HepG2 (cell line): ENCODE measurements around the gene IGF2BP3. TPM values are rescaled to one million over a fixed set of nuclear protein-coding genes. Genes with fewer than 3 reads are reported as not detected.

Experiments
- AGO2 ChIP-seq: fragments of 200-400 bp; formaldehyde crosslinking; optimal IDR thresholded peaks from 2 replicates; pipeline ENCODE3; 2017; ENCODE audit warnings: mild to moderate bottlenecking, low read depth, low read length, moderate library complexity
- ASH2L ChIP-seq: fragments of 300-600, 200-600 bp; sonication (generic); IDR thresholded peaks from 2 replicates; pipeline ENCODE4 v1.7.0; 2017; ENCODE audit warnings: low read depth, mild to moderate bottlenecking, moderate library complexity, mixed read lengths, low read length; ENCODE audit not compliant: insufficient read length
- BHLHE40 ChIP-seq: IDR thresholded peaks from 2 replicates; pipeline ENCODE4 v1.6.1; 2011; ENCODE audit warnings: low read length, improper control_type of control experiment
- ERF ChIP-seq: IDR thresholded peaks from 2 replicates; pipeline ENCODE4 v1.6.1; 2018; ENCODE audit warnings: missing biosample characterization, missing genetic modification reagents
- GABPA ChIP-seq, 2 experiments: IDR thresholded peaks; 2 replicates each; pipeline ENCODE4 v1.6.1; 2011 to 2016; ENCODE audit warnings: low read depth in 2 of 2, low read length in 1 of 2, missing biosample characterization in 1 of 2, missing genetic modification characterization in 1 of 2
- HMG20B ChIP-seq: conservative IDR thresholded peaks from 2 replicates; pipeline ENCODE4 v1.6.1; 2016; ENCODE audit warnings: missing genetic modification reagents, missing compliant biosample characterization
- HMGXB4 ChIP-seq, 2 experiments: sonication (generic) in 1 of 2; formaldehyde crosslinking in 1 of 2; IDR thresholded peaks; 2 replicates each; pipeline versions ENCODE4 v1.4.0 to v1.6.1; 2018 to 2020; ENCODE audit warnings: missing genetic modification reagents in 2 of 2, borderline replicate concordance in 1 of 2, low read depth in 1 of 2, mild to moderate bottlenecking in 1 of 2, missing biosample characterization in 1 of 2
- MNT ChIP-seq: fragments of 450-650 bp; IDR thresholded peaks from 2 replicates; pipeline ENCODE4 v1.6.1; 2016
- MXI1 ChIP-seq: IDR thresholded peaks from 3 replicates; pipeline ENCODE4 v1.6.1; 2012; ENCODE audit warnings: low read depth, low read length, inconsistent platforms, borderline replicate concordance
- NFRKB ChIP-seq: fragments of 450-650 bp; IDR thresholded peaks from 2 replicates; pipeline ENCODE4 v1.6.1; 2017
- PAXIP1 ChIP-seq: sonication (generic); formaldehyde crosslinking; conservative IDR thresholded peaks from 2 replicates; pipeline ENCODE4 v1.4.0; 2020; ENCODE audit warnings: mild to moderate bottlenecking, missing genetic modification reagents, moderate library complexity
- POLR2A ChIP-seq, 2 experiments: IDR thresholded peaks; 2 replicates each; pipeline ENCODE4 v1.6.1; 2011; ENCODE audit warnings: low read depth in 2 of 2, low read length in 2 of 2, mild to moderate bottlenecking in 1 of 2, moderate library complexity in 1 of 2; ENCODE audit not compliant: insufficient read depth in 1 of 2
- REST ChIP-seq, 2 experiments: IDR thresholded peaks; 2 replicates each; pipeline ENCODE4 v1.6.1; 2011 to 2012; ENCODE audit warnings: low read length in 2 of 2, borderline replicate concordance in 1 of 2, low read depth in 1 of 2, mild to moderate bottlenecking in 1 of 2, moderate library complexity in 1 of 2
- TBX2 ChIP-seq: sonication (generic); formaldehyde crosslinking; IDR thresholded peaks from 2 replicates; pipeline ENCODE4 v1.5.0; 2020; ENCODE audit warnings: missing genetic modification reagents, mild to moderate bottlenecking, borderline replicate concordance
- ZFP1 ChIP-seq: IDR thresholded peaks from 2 replicates; pipeline ENCODE4 v1.6.1; 2016
- ZNF660 ChIP-seq: sonication (generic); formaldehyde crosslinking; IDR thresholded peaks from 2 replicates; pipeline ENCODE4 v1.5.1; 2020; ENCODE audit warnings: mild to moderate bottlenecking, low read depth, missing genetic modification reagents, borderline replicate concordance
- ZNF747 ChIP-seq: sonication (generic); formaldehyde crosslinking; IDR thresholded peaks from 2 replicates; pipeline ENCODE4 v1.8.1; 2023; ENCODE audit warnings: missing genetic modification reagents, mild to moderate bottlenecking, borderline replicate concordance
- ZSCAN25 ChIP-seq: sonication (generic); formaldehyde crosslinking; IDR thresholded peaks from 2 replicates; pipeline ENCODE4 v1.8.0; 2022; ENCODE audit warnings: mild to moderate bottlenecking, missing genetic modification reagents
- polyA plus RNA-seq, 8 experiments: library from polyadenylated mRNA; depleted of rRNA in 3 of 8; stranded (reverse) in 7 of 8; unstranded in 1 of 8; fragments of >200 nt; fragmentation: Illumina TruSeq in 4 of 8; extraction: Trizol in 4 of 8; gene quantifications; 2 replicates each; pipeline versions ENCODE4 v1.2.1 to v1.2.3, GENCODE V29; 2011 to 2016; ENCODE audit warnings: low read depth in 4 of 8, missing spikeins in 1 of 8, mixed read lengths in 1 of 8; ENCODE audit not compliant: insufficient read depth in 1 of 8
- total RNA-seq, 5 experiments: library from RNA; depleted of rRNA; stranded (reverse); fragments of >200 nt; fragmentation: Illumina TruSeq; extraction: Trizol; gene quantifications; 2 replicates each; pipeline ENCODE4 v1.2.3, GENCODE V29; 2016; ENCODE audit warnings: low read depth in 1 of 5

Gene IGF2BP3
- total and polyA plus RNA-seq, 2 of the 13 experiments (the other 11 are each of a cell fraction or from before 2014, with no cell fraction given): 37.7 to 39.5 TPM

GRCh38 chr7:23470330-23471105 lies at the start of gene IGF2BP3 (continued):
- TF ChIP-seq PAXIP1 (CRISPR knock-in tag): peak; percentile 62
- TF ChIP-seq GABPA (IDR thresholded peaks at IDR 0.05; ENCODE audit: low read depth, low read length): no peak
- peak; percentile 32; the same call in 1 of the 2 replicates for TF ChIP-seq GABPA (CRISPR knock-in tag; IDR thresholded peaks at IDR 0.05; ENCODE audit: low read depth)
- peak in 1 of 2 experiments; percentile 49; a peak in 2 of 4 replicates for TF ChIP-seq HMGXB4 (CRISPR knock-in tag; IDR thresholded peaks at IDR 0.05; ENCODE audit: borderline replicate concordance in 1 of 2, low read depth in 1 of 2)
- TF ChIP-seq ZFP1: peak; percentile 50; the same call in 1 of the 2 replicates
- TF ChIP-seq ERF (CRISPR knock-in tag): no peak; the same call in 1 of the 2 replicates
- TF ChIP-seq ZSCAN25: peak; percentile 52; the same call in 1 of the 2 replicates
- TF ChIP-seq MXI1: peak; percentile 67; the same call in 1 of the 3 replicates
- TF ChIP-seq REST (IDR thresholded peaks at IDR 0.05; ENCODE audit: borderline replicate concordance in 1 of 2, low read depth in 1 of 2, low read length in 2 of 2): no peak
- peak in 1 of 2 experiments; percentile 69; a peak in 2 of 4 replicates for TF ChIP-seq POLR2A (IDR thresholded peaks at IDR 0.05; ENCODE audit: insufficient read depth in 1 of 2, low read depth in 2 of 2, low read length in 2 of 2)
- no peak for TF ChIP-seq AGO2
- TF ChIP-seq HMG20B (CRISPR knock-in tag): no peak
- TF ChIP-seq NFRKB: no peak
- TF ChIP-seq ASH2L: peak; percentile 81
- TF ChIP-seq BHLHE40: peak; percentile 91
- TF ChIP-seq MNT: peak; percentile 83
- TF ChIP-seq TBX2 (CRISPR knock-in tag): peak; percentile 83
- no peak for TF ChIP-seq ZNF660
- TF ChIP-seq ZNF747 (CRISPR knock-in tag): 0 out of 2 replicates have a peak, but pooled peaks have one; percentile 16
